SU-DHL-6 (cell line): ENCODE results near the gene TMEM141.
"Not testable (repeated sequence)": the region's sequence is repeated elsewhere in the genome, so short reads cannot be mapped to it uniquely, and the experiment has no call there.

Experiments
- H2AFZ ChIP-seq: fragments of 200-600 bp; sonication (generic); 2 replicates; pipeline ENCODE4 v1.6.1; 2014; ENCODE audit warnings: low read depth, mild to moderate bottlenecking, moderate library complexity, mixed read lengths, antibody characterized with exemption, low read length; ENCODE audit not compliant: severe bottlenecking
- H3F3A ChIP-seq: fragments of 200-600 bp; shearing (Covaris generic); 2 replicates; pipeline ENCODE4 v1.6.0; 2016; ENCODE audit warnings: antibody characterized with exemption, mild to moderate bottlenecking; ENCODE audit not compliant: insufficient read depth
- H3K27ac ChIP-seq: fragments of 200-600 bp; sonication (generic); 2 replicates; pipeline ENCODE4 v1.5.1; 2016; ENCODE audit warnings: low read depth, mild to moderate bottlenecking, low read length, moderate library complexity, mixed read lengths
- H3K27me3 ChIP-seq: fragments of 200-600 bp; sonication (generic), shearing (Covaris generic); 2 replicates; pipeline ENCODE4 v1.6.0; 2014; ENCODE audit warnings: mild to moderate bottlenecking, low read length
- H3K36me3 ChIP-seq: fragments of 200-600 bp; sonication (generic); 2 replicates; pipeline ENCODE4 v1.6.1; 2014; ENCODE audit warnings: mild to moderate bottlenecking, low read length, mixed read lengths
- H3K4me2 ChIP-seq: fragments of 300-600, 200-600 bp; shearing (Covaris generic), sonication (generic); 2 replicates; pipeline ENCODE4 v1.6.0; 2014; ENCODE audit warnings: low read length, low read depth, mild to moderate bottlenecking; ENCODE audit not compliant: poor library complexity, severe bottlenecking
- H3K4me3 ChIP-seq: fragments of 200-600 bp; sonication (generic); 2 replicates; pipeline ENCODE4 v1.5.1; 2014; ENCODE audit warnings: antibody characterized with exemption, low read length, mild to moderate bottlenecking, mixed read lengths; ENCODE audit not compliant: insufficient read depth, poor library complexity, severe bottlenecking
- H3K79me2 ChIP-seq: fragments of 200-600 bp; sonication (generic); 2 replicates; pipeline ENCODE4 v1.6.1; 2014; ENCODE audit warnings: mild to moderate bottlenecking, low read length, moderate library complexity; ENCODE audit not compliant: insufficient read depth
- H3K9ac ChIP-seq: fragments of 200-600 bp; sonication (generic); 2 replicates; pipeline ENCODE4 v1.7.0; 2014; ENCODE audit warnings: mild to moderate bottlenecking, low read length
- H3K9me2 ChIP-seq: fragments of 200-600 bp; sonication (generic); replicated peaks from 2 replicates; pipeline ENCODE4 v1.6.1; 2014; ENCODE audit warnings: low read length; ENCODE audit not compliant: insufficient read depth
- H3K9me3 ChIP-seq: fragments of 200-600 bp; sonication (generic); 2 replicates; pipeline ENCODE4 v1.6.1; 2014; ENCODE audit warnings: low read length, mixed read lengths; ENCODE audit not compliant: insufficient read depth
- H4K20me1 ChIP-seq: fragments of 200-600 bp; sonication (generic); 2 replicates; pipeline ENCODE4 v1.6.1; 2014; ENCODE audit warnings: low read depth, mild to moderate bottlenecking, antibody characterized with exemption, low read length, moderate library complexity, mixed read lengths
- EZH2phosphoT487 ChIP-seq: fragments of 200-600 bp; sonication (generic), shearing (Covaris generic); conservative IDR thresholded peaks from 2 replicates; pipeline ENCODE4 v1.6.1; 2018; ENCODE audit warnings: mild to moderate bottlenecking, antibody characterized with exemption, low read length, moderate library complexity, mixed read lengths
- TF ChIP-seq, protein P1 (sequence below): fragments of 200-600 bp; sonication (generic); IDR thresholded peaks from one replicate; pipeline ENCODE4 v1.5.1; 2017; ENCODE audit warnings: antibody characterized with exemption, mild to moderate bottlenecking, low read length, moderate library complexity; ENCODE audit not compliant: insufficient read depth, poor library complexity, severe bottlenecking

TMEM141 gene

DNA sequence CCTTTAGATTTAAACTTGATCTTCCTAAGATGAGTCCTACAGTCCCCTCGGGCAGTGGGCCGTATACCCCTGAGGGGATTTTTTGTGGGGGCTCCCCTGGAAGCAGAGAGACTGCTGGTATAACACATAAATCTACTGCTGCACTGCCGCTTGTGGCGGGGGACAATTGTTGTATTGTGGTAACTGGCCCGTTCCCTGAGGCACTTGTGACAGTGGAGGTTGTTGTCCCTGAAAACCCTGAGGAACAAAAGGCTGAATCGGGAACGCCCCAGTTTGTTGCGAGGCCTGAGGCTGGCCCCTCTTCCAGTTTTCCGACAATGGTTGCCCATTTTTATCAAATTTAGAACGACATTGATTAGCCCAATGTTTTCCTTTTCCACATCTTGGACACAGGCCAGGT, 4.7 kb upstream of the TMEM141 start:
- Histone ChIP-seq H3K4me2 (no peak overlapping the region), H3K9me3 (no peaks in the 10 kb centered on the region), H3K9ac (no peak overlapping the region), H3K4me3 (no peak overlapping the region), H3K27ac (no peak overlapping the region), H3K9me2 (no peaks in the 10 kb centered on the region), H3K36me3 (no peaks in the 10 kb centered on the region), H2AFZ (no peak overlapping the region), H3K27me3 (no peaks in the 10 kb centered on the region), H3K79me2 (no peaks in the 10 kb centered on the region), H3F3A (peaks cover 6% of the 10 kb centered on the region; the same call in 1 of the 2 replicates), H4K20me1 (no peaks in the 10 kb centered on the region)
- TF ChIP-seq EZH2phosphoT487, result no peak
- TF ChIP-seq, protein P1, sequence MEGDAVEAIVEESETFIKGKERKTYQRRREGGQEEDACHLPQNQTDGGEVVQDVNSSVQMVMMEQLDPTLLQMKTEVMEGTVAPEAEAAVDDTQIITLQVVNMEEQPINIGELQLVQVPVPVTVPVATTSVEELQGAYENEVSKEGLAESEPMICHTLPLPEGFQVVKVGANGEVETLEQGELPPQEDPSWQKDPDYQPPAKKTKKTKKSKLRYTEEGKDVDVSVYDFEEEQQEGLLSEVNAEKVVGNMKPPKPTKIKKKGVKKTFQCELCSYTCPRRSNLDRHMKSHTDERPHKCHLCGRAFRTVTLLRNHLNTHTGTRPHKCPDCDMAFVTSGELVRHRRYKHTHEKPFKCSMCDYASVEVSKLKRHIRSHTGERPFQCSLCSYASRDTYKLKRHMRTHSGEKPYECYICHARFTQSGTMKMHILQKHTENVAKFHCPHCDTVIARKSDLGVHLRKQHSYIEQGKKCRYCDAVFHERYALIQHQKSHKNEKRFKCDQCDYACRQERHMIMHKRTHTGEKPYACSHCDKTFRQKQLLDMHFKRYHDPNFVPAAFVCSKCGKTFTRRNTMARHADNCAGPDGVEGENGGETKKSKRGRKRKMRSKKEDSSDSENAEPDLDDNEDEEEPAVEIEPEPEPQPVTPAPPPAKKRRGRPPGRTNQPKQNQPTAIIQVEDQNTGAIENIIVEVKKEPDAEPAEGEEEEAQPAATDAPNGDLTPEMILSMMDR, result no peak

GRCh38 chr9:136786983-136787382, 4.2 kb upstream of the TMEM141 start:
- H2AFZ ChIP-seq, H3K9me3 ChIP-seq, H3K4me3 ChIP-seq, H3K27ac ChIP-seq, H3K4me2 ChIP-seq, H3K27me3 ChIP-seq, H3K9ac ChIP-seq, H3K36me3 ChIP-seq, H3K79me2 ChIP-seq, H3F3A ChIP-seq, H3K9me2 ChIP-seq, H4K20me1 ChIP-seq: not testable (repeated sequence)

DNA sequence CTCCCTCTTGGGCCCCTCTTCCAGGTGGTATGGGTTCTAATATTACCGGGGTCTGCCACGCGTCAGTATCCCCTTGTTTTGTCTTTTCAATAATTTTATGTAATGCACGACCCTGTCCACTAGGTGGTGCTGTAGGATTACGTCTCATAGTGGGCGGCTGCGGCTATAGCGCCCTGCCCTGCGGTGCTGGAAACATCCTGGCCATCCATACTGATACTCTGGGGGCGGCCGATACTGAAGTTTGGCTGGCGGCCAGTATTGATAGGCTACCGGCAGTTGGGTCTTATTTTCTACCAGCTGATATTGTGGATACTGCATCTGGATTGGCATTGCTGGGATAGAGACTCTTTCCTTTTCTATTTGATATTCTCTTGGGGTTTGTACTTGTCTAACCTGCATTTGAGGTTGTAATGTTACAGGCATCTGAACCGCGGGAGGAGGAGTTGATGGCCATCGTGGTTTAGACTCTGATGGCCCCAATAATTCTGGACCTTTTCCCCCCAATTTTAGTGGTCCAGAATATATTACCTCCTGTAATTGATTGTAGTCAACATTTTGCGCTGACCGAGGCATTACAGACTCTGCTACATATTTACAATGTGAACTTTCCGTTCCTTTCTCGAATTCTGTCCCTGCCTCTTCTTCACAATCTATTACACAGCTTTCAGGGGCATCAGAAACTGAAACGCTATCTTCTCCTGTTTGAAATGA, 3.3 kb upstream of the TMEM141 start:
- no peaks in the 10 kb centered on the region for H3K27me3 ChIP-seq
- TF ChIP-seq, protein P1, result peak; percentile 67
- no peak for TF ChIP-seq EZH2phosphoT487
- H2AFZ ChIP-seq, result no peak overlapping the region
- H4K20me1 ChIP-seq, result no peaks in the 10 kb centered on the region
- peaks cover 6% of the 10 kb centered on the region; the same call in 1 of the 2 replicates for H3F3A ChIP-seq
- no peaks in the 10 kb centered on the region for H3K79me2 ChIP-seq
- no peaks in the 10 kb centered on the region for H3K9me2 ChIP-seq
- no peak overlapping the region for H3K27ac ChIP-seq
- no peaks in the 10 kb centered on the region for H3K36me3 ChIP-seq
- no peak overlapping the region for H3K9ac ChIP-seq
- H3K9me3 ChIP-seq, result no peaks in the 10 kb centered on the region
- no peak overlapping the region for H3K4me3 ChIP-seq
- no peak overlapping the region for H3K4me2 ChIP-seq

DNA sequence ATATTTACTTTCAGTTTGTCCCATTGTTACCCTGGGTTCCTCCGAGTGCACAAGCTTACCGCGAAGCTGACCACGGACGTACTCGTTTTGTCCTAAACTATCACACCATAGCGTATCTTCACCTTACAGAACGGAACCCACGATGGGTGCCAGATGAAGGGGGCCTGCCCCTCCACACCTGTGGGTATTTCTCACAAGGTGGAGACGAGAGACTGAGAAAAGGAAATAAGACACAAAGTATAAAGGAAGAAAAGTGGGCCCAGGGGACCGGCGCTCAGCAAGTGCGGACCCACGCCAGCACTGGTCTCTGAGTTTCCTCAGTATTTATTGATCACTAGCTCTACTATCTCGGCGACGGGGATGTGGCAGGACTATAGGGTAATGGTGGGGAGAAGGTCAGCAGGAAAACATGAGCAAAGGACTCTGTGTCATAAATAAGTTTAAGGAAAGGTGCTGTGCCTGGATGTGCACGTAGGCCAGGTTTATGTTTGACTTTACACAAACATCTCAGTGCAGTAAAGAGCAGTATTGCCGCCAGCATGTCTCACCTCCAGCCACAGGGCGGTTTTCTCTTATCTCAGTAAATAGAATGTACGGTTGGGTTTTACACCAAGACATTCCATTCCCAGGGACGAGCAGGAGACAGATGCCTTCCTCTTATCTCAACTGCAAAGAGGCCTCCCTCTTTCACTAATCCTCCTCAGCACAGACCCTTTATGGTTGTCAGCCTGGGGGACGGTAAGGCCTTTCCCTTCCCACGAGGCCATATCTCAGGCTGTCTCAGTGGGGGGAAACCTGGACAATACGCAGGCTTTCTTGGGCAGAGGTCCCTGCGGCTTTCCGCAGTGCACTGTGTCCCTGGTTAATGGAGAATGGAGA, 2.3 kb upstream of the TMEM141 start:
- H3K9me3 ChIP-seq, H3K9me2 ChIP-seq, H4K20me1 ChIP-seq, H3K79me2 ChIP-seq, H3F3A ChIP-seq, H3K27me3 ChIP-seq, H3K4me3 ChIP-seq, H2AFZ ChIP-seq, H3K27ac ChIP-seq, H3K36me3 ChIP-seq, H3K4me2 ChIP-seq, H3K9ac ChIP-seq: not testable (repeated sequence)
